GM18517 (cell line): Measurements from ENCODE around the gene FAM107B.

Experiments
- ATAC-seq: cut with Tn5 transposase; IDR thresholded peaks from one replicate; pipeline ENCODE4 v1.9.1; 2021; ENCODE audit warnings: mild to moderate bottlenecking, moderate library complexity; ENCODE audit not compliant: unreplicated experiment

The FAM107B gene

DNA sequence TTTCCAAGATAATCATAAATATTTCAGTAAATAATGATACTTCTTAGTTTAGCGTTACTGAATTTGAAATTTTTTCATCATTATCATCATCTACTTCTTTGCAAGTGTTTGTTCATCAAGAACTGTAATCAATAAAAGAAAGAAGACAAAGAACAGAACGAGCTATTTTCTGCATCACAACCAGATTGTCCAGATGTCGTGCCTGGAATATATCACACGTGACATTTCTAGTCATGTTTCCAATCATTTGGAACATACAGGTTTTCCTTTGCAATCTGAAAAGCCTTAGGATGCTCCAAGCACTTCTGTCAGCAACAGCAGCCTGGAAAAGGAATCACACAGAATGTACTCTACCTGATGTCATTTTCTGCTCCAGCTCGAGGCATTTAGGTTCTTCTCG, 107.4 kb downstream of the FAM107B start:
- ATAC-seq: no peak

DNA sequence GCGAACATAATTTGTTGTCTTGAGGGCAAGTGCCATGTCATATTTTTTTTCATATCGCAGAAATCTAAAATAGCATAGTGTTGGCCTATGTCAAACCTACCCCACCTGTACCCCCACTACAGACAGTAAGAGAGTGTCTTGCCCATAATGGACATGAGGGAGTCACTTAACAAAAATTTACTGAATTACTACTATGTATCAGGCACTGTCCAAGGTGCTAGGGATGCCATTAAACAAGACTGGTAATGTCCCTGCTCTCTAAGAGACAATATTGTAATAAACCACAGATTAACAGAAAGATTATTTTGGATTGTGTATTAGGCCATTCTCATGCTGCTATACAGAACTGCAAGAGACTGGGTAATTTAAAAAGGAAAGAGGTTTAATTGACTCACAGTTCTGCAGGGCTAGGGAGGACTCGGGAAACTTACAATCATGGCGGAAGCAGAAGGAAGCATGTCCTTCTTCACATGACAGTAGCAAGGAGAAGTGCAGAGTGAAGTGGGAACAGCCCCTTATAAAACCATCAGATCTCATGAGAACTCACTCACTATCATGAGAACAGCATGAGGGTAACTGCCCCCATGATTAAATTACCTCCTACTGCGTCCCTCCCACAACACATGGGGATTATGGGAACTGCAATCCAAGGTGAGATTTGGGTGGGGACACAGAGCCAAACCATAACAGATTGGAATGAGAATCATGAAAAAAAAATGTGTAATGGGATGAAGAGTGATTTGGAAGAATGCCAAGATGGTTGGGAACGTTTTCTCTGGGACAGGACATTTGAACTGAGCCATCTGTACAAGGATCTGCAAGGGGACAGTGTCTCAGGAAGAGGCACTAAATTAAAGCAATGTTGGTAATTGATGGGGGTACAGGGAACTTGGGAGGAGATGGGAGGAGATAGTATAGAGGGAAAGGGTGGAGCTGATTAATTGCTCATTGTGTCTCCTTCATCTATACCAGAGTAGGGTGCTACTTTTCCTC, 108.5 kb downstream of the FAM107B start:
- ATAC-seq: no peak

- no peak for ATAC-seq
Observed at GRCh38 chr10:14665304-14665703, 109.4 kb downstream of the FAM107B start.

DNA sequence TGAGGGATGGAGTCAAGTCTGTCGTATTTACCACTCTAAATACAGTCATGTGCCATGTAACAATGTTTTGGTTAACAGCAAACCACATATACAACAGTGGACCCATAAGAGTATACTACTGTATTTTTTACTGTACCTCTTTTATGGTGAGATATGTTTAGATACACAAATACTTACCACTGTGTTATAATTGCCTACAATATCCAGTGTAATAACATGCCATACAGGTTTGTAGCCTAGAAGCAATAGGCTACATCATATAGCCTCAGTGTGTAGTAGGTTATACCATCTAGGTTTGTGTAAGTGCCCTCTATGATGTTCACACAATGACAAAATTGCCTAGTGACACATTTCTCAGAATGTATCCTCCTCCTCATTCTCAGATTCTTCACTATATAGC, 110.4 kb downstream of the FAM107B start:
- no peak for ATAC-seq

- no peak for ATAC-seq
Observed at GRCh38 chr10:14661818-14662217, 112.9 kb downstream of the FAM107B start.

DNA sequence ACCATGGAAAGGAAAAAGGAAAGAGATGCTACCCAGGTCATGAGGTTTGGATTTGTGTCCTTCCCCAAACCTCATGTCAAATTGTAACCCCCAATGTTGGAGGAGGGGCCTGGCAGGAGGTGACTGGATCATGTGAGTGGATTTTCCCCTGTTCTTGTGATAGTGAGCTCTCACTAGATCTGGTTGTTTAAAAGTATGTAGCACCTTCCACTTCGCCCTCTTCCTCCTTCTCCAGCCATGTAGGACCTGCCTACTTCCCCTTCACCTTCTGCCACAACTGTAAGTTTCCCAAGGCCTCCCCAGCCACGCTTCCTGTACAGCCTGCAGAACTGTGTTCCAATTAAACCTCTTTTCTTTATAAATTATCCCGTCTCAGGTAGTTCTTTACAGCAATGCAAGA, 113.9 kb downstream of the FAM107B start:
- ATAC-seq: no peak

DNA sequence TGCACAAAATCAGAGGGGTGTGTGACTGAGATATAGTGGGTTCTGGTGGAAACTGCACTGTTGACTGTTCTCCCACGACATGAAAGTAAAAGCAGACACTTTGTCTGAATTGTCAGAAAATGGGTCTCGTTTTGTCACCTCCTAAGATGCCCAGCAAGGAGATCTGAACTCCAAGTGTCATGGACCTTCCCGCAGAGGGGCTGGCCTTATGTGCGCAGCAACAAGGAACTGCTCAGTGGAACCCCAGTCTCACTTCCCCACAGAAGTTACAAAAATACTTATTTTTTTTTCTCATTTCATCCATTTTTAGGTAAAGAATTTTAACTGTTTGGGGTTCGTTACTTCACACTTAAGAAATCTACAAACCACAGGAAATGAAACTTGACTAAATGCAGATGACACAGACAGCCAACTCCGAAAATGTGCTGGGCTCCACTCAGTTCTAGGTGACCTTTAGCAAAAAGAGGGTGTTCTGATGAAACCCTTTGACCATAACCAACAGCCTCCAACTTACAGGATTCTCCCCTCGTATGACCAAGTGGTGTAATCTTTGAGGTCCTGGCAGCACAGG, 115.0 kb downstream of the FAM107B start:
- ATAC-seq: peak; percentile 91

GRCh38 chr10:14659137-14659536, 115.6 kb downstream of the FAM107B start:
- peak; percentile 0 for ATAC-seq

DNA sequence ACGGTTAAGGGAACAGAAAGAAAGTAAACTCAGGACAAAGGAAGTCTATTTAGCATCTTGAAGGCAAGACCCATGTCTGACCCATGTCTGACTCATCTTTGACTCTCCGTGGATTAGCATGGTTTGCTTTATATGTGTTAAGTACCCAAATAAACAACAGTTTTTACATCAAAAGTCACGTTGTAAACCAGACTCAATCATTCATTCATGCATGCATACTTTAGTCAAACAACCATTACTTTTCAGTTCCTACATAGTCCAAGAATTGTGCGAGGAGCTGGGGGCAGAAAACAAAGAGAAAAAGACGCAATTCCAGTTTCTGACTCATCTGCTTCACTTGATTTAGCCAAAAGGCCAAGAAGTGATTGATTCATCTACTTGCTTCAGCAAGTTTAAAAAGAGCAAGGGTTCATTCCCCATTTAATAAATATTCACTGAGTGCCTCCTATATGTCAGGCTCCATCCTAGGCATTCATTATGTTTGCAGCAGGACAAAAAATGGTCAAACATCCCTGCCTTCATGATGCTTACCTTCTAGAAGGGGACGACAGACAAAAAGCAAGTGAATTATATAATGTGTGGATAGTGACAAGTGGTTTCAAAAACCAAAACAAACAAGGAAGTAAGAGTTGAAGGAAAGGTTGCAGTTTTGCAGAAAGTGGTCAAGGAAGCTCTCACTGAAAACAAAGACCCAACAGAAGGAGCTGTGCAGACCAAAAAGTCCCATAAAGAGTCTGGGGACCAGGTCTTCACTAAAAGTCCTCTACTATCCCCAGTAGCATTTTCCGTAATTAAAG, 116.2 kb downstream of the FAM107B start:
- ATAC-seq: no peak

- ATAC-seq: no peak
Observed at GRCh38 chr10:14656052-14656730, 118.5 kb downstream of the FAM107B start.

- no peak for ATAC-seq
Observed at GRCh38 chr10:14654821-14655382, 119.8 kb downstream of the FAM107B start.

DNA sequence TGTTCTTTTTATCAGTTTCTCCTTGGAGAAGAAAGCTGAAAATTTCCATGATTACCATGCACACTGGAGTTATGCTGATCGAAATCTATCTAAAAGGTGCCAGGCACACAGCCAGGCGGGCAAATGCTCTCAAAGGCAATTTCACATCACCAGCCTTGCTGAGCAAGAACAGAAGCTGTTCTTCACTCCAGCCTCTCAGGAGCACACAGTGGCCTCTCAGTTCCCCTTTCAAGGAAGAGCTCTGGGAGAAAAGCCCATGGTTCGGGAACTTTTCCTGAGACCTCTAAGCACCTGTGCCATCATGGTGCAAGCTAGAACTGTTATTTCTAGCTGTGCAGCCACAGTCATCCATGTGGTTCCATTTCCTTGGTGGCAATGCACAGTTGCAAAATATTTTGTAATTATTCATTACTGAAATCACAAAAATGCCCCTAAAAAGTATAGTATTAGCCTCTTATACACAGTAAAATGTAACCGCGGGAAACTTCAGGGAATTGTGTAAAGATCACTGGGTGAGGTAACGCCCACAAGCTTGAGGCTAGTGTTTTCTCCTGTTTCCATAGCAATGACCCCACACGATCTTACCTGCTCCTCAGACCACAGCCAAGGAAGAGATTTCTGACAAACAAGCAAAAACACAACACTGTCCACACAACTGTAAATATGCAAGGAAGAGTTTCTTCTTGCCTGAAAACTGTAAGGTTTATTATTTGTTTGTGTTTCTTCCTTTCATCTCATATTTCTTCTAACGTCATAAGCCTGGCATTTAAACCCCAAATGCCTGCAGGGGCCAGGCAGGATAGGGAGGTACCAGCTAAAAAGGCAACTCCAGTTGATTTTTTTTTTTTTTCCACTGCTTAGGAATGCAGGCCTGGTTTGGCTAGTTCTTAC, 121.2 kb downstream of the FAM107B start:
- no peak for ATAC-seq

- ATAC-seq: no peak
Observed at GRCh38 chr10:14652816-14653215, 121.9 kb downstream of the FAM107B start.

- ATAC-seq: no peak
Observed at GRCh38 chr10:14652067-14652466, 122.6 kb downstream of the FAM107B start.

DNA sequence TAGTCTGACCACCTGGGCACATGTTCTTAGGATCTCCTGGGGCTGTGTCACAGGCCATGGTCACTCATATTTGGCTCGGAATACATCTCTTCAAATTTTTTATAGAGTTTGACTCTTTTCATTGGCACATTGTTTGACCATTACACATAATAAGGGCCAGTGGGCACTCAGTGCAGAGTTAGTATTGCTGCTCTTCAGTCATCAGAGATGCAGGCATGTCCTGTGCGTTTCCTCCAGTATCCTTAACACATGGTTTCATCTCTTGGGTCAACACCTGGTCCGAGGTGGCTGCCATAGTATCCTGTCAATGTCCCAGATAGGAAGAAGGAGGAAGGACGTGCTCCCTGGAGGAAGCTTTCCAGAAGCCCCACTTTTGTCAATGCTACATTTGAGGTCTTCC, 125.0 kb downstream of the FAM107B start:
- ATAC-seq: no peak

DNA sequence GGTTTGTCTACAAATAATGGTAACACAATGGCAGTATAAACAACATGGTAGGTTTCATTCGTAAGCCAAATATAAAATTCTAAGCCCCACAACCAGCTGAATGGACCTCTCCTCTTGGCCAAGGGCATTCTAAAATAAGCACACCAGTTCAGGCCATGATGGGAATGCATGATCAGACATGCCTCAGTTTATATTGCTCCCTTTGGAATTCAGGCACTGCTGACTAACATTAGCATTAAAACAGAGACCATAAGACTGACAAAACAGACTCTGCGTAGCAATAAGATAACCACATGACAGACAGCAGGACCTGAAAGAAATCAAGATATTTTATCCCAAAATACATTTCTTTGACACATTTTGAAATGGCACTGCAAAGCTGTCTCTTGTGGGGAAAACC, 125.8 kb downstream of the FAM107B start:
- ATAC-seq: no peak

GRCh38 chr10:14648005-14648765, 126.5 kb downstream of the FAM107B start:
- peak; percentile 93 for ATAC-seq

DNA sequence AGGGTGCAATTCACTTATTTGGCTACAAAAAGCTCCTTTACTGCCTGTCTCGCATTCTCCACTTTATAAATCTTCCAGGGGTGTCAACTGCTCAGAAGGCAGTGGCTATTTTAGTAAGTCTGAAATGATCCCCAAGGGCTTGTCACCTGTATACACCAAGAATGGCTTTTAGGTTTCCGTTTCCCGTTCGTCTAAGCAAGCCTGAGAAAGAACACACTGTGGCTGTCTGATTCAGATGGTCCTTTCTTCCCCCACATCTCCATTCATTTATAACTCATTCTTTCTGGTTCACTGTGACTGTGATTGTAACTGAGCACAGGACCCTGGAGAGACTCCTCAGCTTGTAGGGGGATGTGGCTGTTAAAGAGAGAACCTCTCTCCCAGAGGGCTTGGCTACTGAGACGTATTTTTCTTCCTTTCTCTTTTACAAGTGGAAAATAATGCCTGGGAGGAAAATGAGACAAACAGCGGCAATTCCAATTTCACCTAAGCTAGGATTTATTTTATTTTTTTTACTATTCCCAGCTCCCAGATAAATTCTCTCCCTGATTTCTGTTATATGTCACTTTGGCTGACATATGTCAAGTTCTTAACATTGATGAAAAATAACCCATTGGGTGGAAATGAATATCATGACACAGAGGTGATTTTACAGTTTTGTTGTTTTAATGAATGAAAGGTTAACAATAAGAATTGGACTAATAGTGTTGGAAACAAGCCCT, 129.3 kb downstream of the FAM107B start:
- ATAC-seq: peak; percentile 28
